H1 (cell line): Measurements from ENCODE around the gene LAMC3. TPM values are rescaled to one million over a fixed set of nuclear protein-coding genes. Genes with fewer than 3 reads are reported as not detected.

Experiments
- CBX5 ChIP-seq: fragments of 300-800, 300-1000 bp; sonication (generic); IDR thresholded peaks from 2 replicates; pipeline ENCODE4 v1.7.1; 2016; ENCODE audit warnings: antibody characterized with exemption, low read length, low read depth
- KDM1A ChIP-seq: fragments of 200-600, 300-600 bp; sonication (generic); IDR thresholded peaks from 2 replicates; pipeline ENCODE4 v1.7.1; 2016; ENCODE audit warnings: mild to moderate bottlenecking, low read length, borderline replicate concordance
- PHF8 ChIP-seq: fragments of 200-600 bp; sonication (generic); conservative IDR thresholded peaks from 2 replicates; pipeline ENCODE4 v1.7.1; 2012; ENCODE audit warnings: low read depth, mild to moderate bottlenecking, inconsistent platforms, low read length, moderate library complexity
- RNF2 ChIP-seq: fragments of 200-900, 300-1000 bp; sonication (generic); IDR thresholded peaks from 2 replicates; pipeline ENCODE4 v1.7.1; 2016; ENCODE audit warnings: borderline replicate concordance, low read depth, mild to moderate bottlenecking, antibody characterized with exemption, low read length; ENCODE audit not compliant: poor library complexity, severe bottlenecking; ENCODE audit errors: missing control alignments
- SIN3A ChIP-seq, 2 experiments: IDR thresholded peaks in 1 of 2; conservative IDR thresholded peaks in 1 of 2; 2 replicates each; pipeline ENCODE4 v1.6.1; 2011 to 2012; ENCODE audit warnings: low read length in 2 of 2, improper control_type of control experiment in 1 of 2, low read depth in 1 of 2, mild to moderate bottlenecking in 1 of 2
- SP4 ChIP-seq: IDR thresholded peaks from 2 replicates; pipeline ENCODE4 v1.6.1; 2012; ENCODE audit warnings: low read length, inconsistent platforms
- YY1 ChIP-seq: IDR thresholded peaks from 2 replicates; pipeline ENCODE4 v1.6.1; 2011; ENCODE audit warnings: low read depth, mild to moderate bottlenecking, low read length
- polyA plus RNA-seq, 7 experiments: library from polyadenylated mRNA; depleted of rRNA in 3 of 7; stranded (reverse) in 5 of 7; unstranded in 2 of 7; fragments of >200 nt in 5 of 7; fragments of 200-250 nt in 2 of 7; gene quantifications; 1 replicate in 5 of 7; 2 replicates in 1 of 7; 4 replicates in 1 of 7; pipeline versions ENCODE4 v1.2.1 to v1.2.3, GENCODE V29; 2011 to 2013; ENCODE audit warnings: missing spikeins in 2 of 7, mixed read lengths in 2 of 7
- total RNA-seq: library from RNA; stranded (reverse); fragmentation: NEBNext Ultra II Directional; extraction: Animal tissue kit (Norgen Biotek cat#: 25700); gene quantifications from 2 replicates; pipeline ENCODE4 v1.2.1, GENCODE V29; 2021

The LAMC3 gene
- total and polyA plus RNA-seq, 2 of the 8 experiments (the other 6 are each of a cell fraction or from before 2014, with no cell fraction given), result 9.3 to 12.3 TPM

DNA sequence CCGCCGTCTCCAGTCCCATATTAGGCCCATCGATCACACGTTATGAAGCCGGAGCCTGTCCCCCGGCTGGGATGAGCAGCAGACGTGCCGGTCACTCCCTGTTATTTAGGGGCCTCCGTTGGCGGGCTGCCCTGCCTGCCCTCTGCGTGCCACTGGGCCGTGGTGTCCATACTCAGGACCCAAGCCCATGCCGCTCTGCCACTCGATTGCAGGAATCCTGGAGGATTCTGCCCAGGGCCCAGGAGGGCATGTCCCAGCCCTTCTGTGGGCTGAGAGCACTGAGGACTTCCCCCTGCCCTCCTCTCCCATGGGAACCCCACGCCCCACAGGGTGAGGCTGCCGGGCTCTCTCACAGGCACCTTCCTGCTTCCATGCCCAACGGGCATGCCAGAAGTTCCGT lies 19.6 kb upstream of the LAMC3 start (continued):
- TF ChIP-seq CBX5 (no peak), SIN3A (conservative IDR thresholded peaks at IDR 0.05 in 1 of 2, IDR thresholded peaks at IDR 0.05 in 1 of 2; ENCODE audit: low read depth in 1 of 2, low read length in 2 of 2) (no peak), PHF8 (no peak), KDM1A (no peak), YY1 (no peak), SP4 (no peak), RNF2 (no peak)
